CD1c-positive myeloid dendritic cell (primary cell): ENCODE results near the gene SLC7A14.
A peak's percentile ranks its signal among the peaks of the same experiment; 100 is the strongest.

Experiments used
- DNase-seq: peaks from one replicate; pipeline ENCODE4 v3.0.0-alpha.2; 2016; ENCODE audit errors: extremely low spot score

Gene SLC7A14

GRCh38 chr3:170534227-170534626, 51.6 kb downstream of the SLC7A14 start:
- no peak for DNase-seq

GRCh38 chr3:170532573-170532972, 53.3 kb downstream of the SLC7A14 start:
- DNase-seq, result no peak

GRCh38 chr3:170531657-170532335, 54.1 kb downstream of the SLC7A14 start:
- no peak for DNase-seq

GRCh38 chr3:170531054-170531453, 54.8 kb downstream of the SLC7A14 start:
- no peak for DNase-seq

- no peak for DNase-seq
Observed at GRCh38 chr3:170529912-170530311, 56.0 kb downstream of the SLC7A14 start.

GRCh38 chr3:170529346-170529745, 56.5 kb downstream of the SLC7A14 start:
- no peak for DNase-seq

- DNase-seq, result no peak
Observed at GRCh38 chr3:170528726-170529125, 57.1 kb downstream of the SLC7A14 start.

- no peak for DNase-seq
Observed at GRCh38 chr3:170524073-170524472, 61.8 kb downstream of the SLC7A14 start.

- peak; percentile 39 for DNase-seq
Observed at GRCh38 chr3:170523248-170523647, 62.6 kb downstream of the SLC7A14 start.

GRCh38 chr3:170522201-170522600, 63.7 kb downstream of the SLC7A14 start:
- DNase-seq, result no peak

GRCh38 chr3:170520996-170521395, 64.9 kb downstream of the SLC7A14 start:
- no peak for DNase-seq

GRCh38 chr3:170517242-170517945, 68.5 kb downstream of the SLC7A14 start:
- DNase-seq, result no peak

- DNase-seq, result no peak
Observed at GRCh38 chr3:170513642-170514041, 72.2 kb downstream of the SLC7A14 start.

GRCh38 chr3:170511371-170511770, 74.5 kb downstream of the SLC7A14 start:
- no peak for DNase-seq

- DNase-seq, result no peak
Observed at GRCh38 chr3:170508839-170509238, 77.0 kb downstream of the SLC7A14 start.

- DNase-seq, result no peak
Observed at GRCh38 chr3:170508291-170508690, 77.6 kb downstream of the SLC7A14 start.

GRCh38 chr3:170507063-170507462, 78.8 kb downstream of the SLC7A14 start:
- no peak for DNase-seq

GRCh38 chr3:170506556-170506955, 79.3 kb downstream of the SLC7A14 start:
- DNase-seq, result peak; percentile 24

GRCh38 chr3:170502297-170502696, 83.6 kb downstream of the SLC7A14 start:
- DNase-seq, result no peak

- no peak for DNase-seq
Observed at GRCh38 chr3:170500995-170501394, 84.9 kb downstream of the SLC7A14 start.

GRCh38 chr3:170500462-170500861, 85.4 kb downstream of the SLC7A14 start:
- no peak for DNase-seq

- DNase-seq, result no peak
Observed at GRCh38 chr3:170499562-170500156, 86.2 kb downstream of the SLC7A14 start.
